AG20443 (cell line): Measurements from ENCODE around the gene CACNG4.
"Not testable (repeated sequence)": the region's sequence is repeated elsewhere in the genome, so short reads cannot be mapped to it uniquely, and the experiment has no call there.

Source experiments
- DNase-seq: peaks from one replicate; pipeline ENCODE4 v3.0.0; 2012; ENCODE audit warnings: low spot score, mixed read lengths

Gene CACNG4

GRCh38 chr17:66964930-66965800, 658 bp downstream of the CACNG4 start:
- DNase-seq = peak; percentile 55

DNA sequence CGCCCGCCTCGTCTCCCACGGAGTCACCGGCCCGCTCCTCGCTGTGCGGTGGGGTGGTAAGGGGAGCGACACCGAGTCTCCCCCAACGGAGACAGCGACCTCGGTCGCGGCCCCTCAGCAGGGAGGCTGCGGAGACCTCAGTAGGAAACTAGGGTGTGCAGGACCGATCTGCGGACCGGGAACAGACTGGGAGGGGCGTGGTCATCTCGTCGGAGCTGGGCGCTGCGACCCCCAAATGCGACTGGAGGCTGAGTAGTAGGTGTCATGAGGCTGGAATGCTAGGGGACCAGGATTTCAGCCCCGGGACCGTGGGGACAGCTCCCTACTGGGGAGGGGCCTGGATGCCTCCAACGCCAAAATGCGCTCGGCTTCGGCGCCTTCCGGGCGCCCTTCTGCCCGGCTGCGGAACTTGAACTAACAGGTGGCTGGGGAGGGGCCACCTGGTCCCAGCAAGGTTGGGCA, 1.3 kb downstream of the CACNG4 start:
- DNase-seq = no peak

DNA sequence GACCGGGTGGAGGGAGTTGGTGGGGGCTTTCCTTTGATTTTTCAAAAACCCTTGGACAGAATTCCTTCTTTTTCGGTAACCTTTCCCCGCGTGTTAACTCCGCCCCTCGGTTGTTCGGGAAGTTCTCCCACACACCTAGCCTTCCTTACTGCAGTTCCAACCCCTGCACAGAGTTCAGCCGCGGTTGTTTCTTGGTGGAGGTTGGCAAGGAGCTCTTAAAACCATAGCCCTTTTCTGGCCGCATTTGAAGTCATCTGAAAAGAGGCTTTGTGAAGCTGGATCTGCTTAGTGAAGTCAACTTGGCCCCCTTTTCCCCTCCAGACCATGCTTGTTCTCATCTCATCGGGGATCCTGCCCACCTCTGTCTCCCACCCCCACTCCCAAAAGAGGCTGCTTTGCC, 1.8 kb downstream of the CACNG4 start:
- DNase-seq = no peak

DNA sequence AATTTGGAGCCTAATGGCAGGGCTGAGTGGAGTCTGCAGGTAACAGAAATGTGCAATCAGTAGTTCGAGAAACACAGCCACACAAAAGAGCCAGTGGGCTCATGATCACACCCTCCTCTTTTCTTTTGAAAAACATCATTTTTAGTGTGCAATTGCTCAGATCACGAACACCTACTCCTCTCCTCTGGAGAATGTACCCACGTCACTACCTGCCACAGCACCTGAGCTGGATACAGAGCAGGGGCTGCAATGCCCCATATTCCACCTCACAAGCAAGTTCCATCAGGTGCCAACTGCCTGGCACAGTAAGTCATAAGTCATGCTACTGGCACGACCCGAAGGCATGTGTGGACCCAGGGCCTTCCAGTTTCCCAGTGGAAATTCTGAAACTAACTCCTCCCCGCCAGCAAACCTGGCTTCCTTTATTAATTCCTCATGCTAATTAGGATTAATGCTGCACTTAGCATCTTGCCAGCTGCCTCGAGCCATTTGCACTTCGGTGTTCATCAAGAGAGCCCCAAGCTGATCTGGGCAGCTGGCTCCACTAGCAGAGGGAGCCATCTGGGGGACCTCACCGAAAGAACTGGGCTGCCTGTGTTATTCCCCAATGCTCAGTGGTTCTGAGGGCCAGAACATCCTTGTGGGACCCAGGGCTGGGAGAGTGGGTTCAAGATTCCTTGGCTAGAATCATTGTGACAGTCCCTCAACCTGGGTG, 2.4 kb downstream of the CACNG4 start:
- DNase-seq = no peak

- no peak for DNase-seq
Measured at GRCh38 chr17:66967837-66968543, 3.5 kb downstream of the CACNG4 start.

GRCh38 chr17:66968916-66969315, 4.4 kb downstream of the CACNG4 start:
- no peak for DNase-seq

DNA sequence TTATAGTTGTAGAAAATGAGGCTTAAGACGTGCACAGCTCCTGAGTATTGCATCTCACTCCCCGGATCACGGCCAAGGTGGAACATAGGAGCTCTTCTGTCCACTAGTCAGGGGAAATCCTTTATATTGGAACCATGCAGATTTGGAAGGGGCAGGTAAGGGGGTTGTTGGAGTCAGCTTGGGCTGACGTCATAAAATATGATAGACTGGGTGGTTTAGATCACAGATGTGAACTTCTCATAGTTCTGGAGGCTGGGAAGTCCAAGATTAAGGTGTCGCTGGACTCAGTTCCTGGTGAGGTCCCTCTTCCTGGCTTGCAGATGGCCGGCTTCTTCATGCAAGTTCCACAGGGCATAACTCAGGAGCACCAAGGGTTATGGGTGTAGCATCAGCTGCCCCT, 5.6 kb downstream of the CACNG4 start:
- DNase-seq = no peak

- DNase-seq = no peak
Measured at GRCh38 chr17:66970797-66971196, 6.3 kb downstream of the CACNG4 start.

DNA sequence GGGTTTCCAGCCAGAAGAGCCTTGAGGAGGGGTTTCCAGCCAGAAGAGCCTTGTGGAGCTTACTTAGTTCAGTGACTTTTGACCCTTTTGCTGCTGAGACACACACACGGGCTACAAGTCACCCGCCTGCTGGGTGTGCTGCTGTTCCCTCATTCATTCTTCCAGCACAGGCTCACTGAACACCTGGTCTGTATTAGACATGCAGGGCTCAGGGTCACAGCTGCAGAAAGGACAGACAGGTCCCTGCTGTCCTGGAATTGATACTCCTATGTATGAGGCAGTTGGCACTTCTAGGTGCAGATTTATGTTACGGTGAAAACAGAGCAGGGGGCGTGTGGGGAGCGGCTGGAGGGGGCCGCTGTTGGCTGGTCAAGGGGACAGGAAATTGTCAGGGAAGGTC, 6.8 kb downstream of the CACNG4 start:
- no peak for DNase-seq

DNA sequence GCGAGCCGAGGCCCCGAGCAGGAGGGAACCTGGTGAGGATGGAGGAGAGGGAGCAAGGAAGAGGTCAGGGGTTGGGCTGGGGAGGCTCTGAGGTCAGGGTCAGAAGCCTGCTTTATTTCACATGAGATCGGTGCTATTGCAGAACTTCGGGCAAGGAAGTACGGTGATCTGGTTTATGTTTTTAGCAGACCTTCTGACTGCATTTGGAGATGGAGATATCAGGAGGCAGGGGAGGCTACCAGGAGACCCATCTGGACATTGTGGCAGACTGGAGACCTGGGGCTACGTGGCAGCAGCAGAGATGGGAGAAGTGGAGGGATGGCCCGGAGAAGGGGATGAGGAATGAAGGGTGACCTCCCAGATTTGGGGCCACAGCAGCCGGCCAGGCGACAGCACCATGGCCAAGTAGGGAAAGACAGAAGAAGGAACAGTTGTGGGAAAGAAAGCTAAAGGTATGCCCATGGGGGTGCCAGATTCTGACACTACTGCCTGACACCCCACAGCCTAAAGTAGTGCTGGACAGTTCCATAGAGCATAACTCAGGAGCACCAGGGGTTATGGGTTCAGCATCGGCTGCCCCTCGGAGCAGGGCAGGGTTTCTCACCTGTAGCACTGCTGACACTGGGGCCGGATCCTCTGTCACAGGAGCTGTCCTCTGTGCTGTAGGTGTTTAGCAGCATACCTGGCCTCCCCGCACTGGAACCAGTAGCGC, 7.4 kb downstream of the CACNG4 start:
- DNase-seq = no peak

DNA sequence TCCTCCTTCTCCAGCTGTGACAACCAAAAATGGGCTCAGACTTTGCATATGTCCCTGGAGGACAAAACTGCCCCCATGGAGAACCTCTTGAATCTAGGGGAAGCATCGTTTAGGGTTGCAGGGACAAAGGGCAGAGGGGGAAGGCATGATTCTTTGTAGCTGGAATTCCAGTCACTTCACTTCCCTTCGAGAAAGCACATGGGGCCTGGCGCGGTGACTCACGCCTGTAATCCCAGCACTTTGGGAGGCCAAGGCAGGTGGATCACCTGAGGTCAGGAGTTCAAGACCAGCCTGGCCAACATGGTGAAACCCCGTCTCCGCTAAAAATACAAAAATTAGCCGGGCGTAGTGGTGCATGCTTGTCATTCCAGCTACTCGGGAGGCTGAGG, 7.9 kb downstream of the CACNG4 start:
- not testable (repeated sequence) for DNase-seq

DNA sequence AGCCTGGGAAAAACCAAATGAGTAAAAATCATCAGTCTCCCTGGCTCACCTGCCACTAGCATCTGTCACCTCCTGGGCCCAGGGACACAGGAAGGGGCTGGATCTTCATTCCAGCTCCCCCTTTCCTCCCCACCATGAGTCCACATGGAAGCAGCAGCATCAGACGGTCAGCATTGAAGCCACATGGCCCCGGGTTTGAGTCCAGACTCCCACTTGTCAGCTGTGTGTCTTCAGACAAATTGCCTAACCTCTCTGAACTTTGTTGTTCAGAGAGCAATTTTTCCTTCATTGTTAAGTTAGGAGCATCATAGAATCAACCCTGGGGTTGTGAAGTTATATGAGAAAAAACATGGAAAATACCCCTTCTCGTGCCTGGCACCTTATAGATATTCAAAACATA, 10.7 kb downstream of the CACNG4 start:
- no peak for DNase-seq

GRCh38 chr17:66975614-66976378, 11.3 kb downstream of the CACNG4 start:
- DNase-seq = no peak

GRCh38 chr17:66976379-66976663, 11.8 kb downstream of the CACNG4 start:
- no peak for DNase-seq

DNA sequence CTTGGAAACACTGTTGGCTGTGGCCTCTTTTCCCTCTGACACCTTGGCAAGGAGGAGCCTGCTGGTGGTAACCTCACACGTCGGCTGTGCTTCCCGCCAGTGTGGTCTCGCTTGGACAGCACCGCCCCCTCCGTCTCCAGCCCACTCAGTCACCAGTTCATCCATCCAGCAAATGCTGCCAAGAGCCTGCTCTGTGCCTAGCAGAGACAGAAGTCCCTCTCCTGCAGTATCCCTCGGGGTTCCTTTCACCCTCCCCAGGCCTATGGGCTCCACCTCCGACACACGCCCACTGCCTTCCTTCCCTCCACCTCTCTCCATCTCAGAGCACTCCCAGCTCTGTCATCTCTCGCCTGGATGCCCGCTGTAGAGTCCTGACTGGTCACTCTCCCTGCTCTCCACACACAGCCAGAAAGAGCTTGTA, 12.3 kb downstream of the CACNG4 start:
- no peak for DNase-seq

- DNase-seq = no peak
Measured at GRCh38 chr17:66978514-66979061, 14.1 kb downstream of the CACNG4 start.

- no peak for DNase-seq
Measured at GRCh38 chr17:66980896-66981295, 16.4 kb downstream of the CACNG4 start.

DNA sequence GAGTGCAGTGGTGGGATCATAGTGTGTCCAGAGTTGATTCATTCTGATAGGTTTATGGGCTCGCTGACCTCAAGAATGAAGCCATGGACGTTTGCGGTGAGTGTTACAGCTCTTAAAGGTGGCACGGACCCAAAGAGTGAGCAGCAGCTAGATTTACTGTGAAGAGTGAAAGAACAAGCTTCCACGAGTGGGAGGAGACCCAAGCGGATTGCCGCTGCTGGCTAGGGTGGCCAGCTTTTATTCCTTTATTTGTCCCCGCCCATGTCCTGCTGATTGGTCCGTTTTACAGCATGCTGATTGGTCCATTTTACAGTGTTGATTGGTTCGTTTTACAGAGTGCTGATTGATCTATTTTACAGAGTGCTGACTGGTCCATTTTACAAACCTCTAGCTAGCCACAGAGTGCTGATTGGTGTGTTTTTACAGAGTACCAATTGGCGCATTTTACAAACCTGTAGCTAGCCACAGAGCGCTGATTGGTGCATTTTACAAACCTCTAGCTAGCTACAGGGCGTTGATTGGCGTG, 17.5 kb downstream of the CACNG4 start:
- DNase-seq = no peak

- no peak for DNase-seq
Measured at GRCh38 chr17:66983414-66984021, 19.0 kb downstream of the CACNG4 start.

DNA sequence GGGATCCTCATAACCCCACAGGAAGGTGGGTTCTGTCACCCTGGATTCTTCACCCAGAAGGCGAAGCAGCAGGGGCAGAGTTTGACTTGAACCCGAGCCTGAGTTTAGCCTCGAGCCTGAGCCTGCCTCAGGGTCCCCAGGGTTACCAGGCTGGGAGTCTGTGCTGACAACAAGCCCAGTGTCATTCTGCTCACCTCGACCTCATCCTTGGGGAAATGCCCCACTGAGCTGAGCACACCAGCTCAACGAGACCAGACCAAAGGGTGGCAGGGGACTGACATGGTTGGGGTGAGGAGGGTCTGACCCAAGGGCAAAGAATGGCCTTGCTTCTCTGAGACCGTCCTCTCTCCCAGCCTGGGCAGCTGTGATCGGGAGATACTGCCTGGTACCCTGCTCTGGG, 20.2 kb downstream of the CACNG4 start:
- no peak for DNase-seq
